Stomach smooth muscle (tissue), 2 donors: ENCODE data around the gene RALY.

Source experiments
- H3K27ac ChIP-seq: one replicate; pipeline ENCODE4 v1.7.0; 2013; ENCODE audit warnings: mild to moderate bottlenecking, low read length, inconsistent platforms
- H3K27me3 ChIP-seq, 2 donors: one replicate each; pipeline ENCODE4 v1.7.0; 2013; ENCODE audit warnings: low read length in 2 of 2; ENCODE audit not compliant: insufficient read depth in 2 of 2, control insufficient read depth in 1 of 2
- H3K36me3 ChIP-seq, 2 donors: one replicate each; pipeline ENCODE4 v1.7.0; 2013; ENCODE audit warnings: low read length in 2 of 2; ENCODE audit not compliant: control insufficient read depth in 2 of 2, insufficient read depth in 2 of 2
- H3K4me1 ChIP-seq: one replicate; pipeline ENCODE4 v1.7.0; 2013; ENCODE audit warnings: low read length; ENCODE audit not compliant: control insufficient read depth, insufficient read depth
- H3K4me3 ChIP-seq, 2 donors: one replicate each; pipeline ENCODE4 v1.7.0; 2013; ENCODE audit warnings: low read length in 2 of 2
- H3K9ac ChIP-seq, 2 donors: one replicate each; pipeline ENCODE4 v1.7.0; 2013; ENCODE audit warnings: low read length in 2 of 2, mild to moderate bottlenecking in 1 of 2
- H3K9me3 ChIP-seq, 2 donors: one replicate each; pipeline ENCODE4 v1.7.0; 2013; ENCODE audit warnings: low read length in 2 of 2; ENCODE audit not compliant: control insufficient read depth in 2 of 2
- donor health status: healthy.
- donor health status: Pancreatic carcinoma.

The RALY gene

GRCh38 chr20:34089655-34090345, 96.1 kb downstream of the RALY start:
- Histone ChIP-seq H3K27ac (no peak overlapping the region), H3K4me3 (no peak overlapping the region), H3K36me3 (peaks cover 47 to 49% of the 10 kb centered on the region in 2 donors), H3K9ac (no peak overlapping the region), H3K4me1 (no peaks in the 10 kb centered on the region), H3K27me3 (no peaks in the 10 kb centered on the region), H3K9me3 (no peaks in the 10 kb centered on the region)

- Histone ChIP-seq H3K9ac (no peak overlapping the region), H3K4me1 (no peaks in the 10 kb centered on the region), H3K27ac (no peak overlapping the region), H3K4me3 (no peak overlapping the region), H3K36me3 (peaks cover 46 to 51% of the 10 kb centered on the region in 2 donors), H3K9me3 (no peaks in the 10 kb centered on the region), H3K27me3 (no peaks in the 10 kb centered on the region)
Measured at GRCh38 chr20:34090645-34091044, 96.9 kb downstream of the RALY start.

GRCh38 chr20:34091637-34092200, 98.0 kb downstream of the RALY start:
- Histone ChIP-seq H3K4me1 (no peaks in the 10 kb centered on the region), H3K36me3 (peaks cover 49 to 53% of the 10 kb centered on the region in 2 donors), H3K27me3 (no peaks in the 10 kb centered on the region), H3K9me3 (no peaks in the 10 kb centered on the region), H3K9ac (no peak overlapping the region), H3K27ac (no peak overlapping the region), H3K4me3 (no peak overlapping the region)

- H3K36me3 ChIP-seq, result peaks cover 47 to 52% of the 10 kb centered on the region in 2 donors
- H3K9ac ChIP-seq, result no peak overlapping the region
- no peaks in the 10 kb centered on the region for H3K9me3 ChIP-seq
- no peaks in the 10 kb centered on the region for H3K4me1 ChIP-seq
- H3K4me3 ChIP-seq, result no peak overlapping the region
- no peaks in the 10 kb centered on the region for H3K27me3 ChIP-seq
- no peak overlapping the region for H3K27ac ChIP-seq
Measured at GRCh38 chr20:34093895-34094294, 100.2 kb downstream of the RALY start.

GRCh38 chr20:34095825-34096224, 102.1 kb downstream of the RALY start:
- H3K27me3 ChIP-seq, result no peaks in the 10 kb centered on the region
- H3K4me1 ChIP-seq, result no peaks in the 10 kb centered on the region
- no peaks in the 10 kb centered on the region for H3K9me3 ChIP-seq
- peaks cover 45 to 54% of the 10 kb centered on the region in 2 donors for H3K36me3 ChIP-seq
- no peak overlapping the region for H3K4me3 ChIP-seq
- no peak overlapping the region for H3K9ac ChIP-seq
- no peak overlapping the region for H3K27ac ChIP-seq

GRCh38 chr20:34096699-34097444, 103.2 kb downstream of the RALY start:
- H3K4me1 ChIP-seq, result no peaks in the 10 kb centered on the region
- H3K27me3 ChIP-seq, result no peaks in the 10 kb centered on the region
- no peak overlapping the region for H3K9ac ChIP-seq
- no peak overlapping the region for H3K4me3 ChIP-seq
- no peak overlapping the region for H3K27ac ChIP-seq
- peaks cover 43 to 59% of the 10 kb centered on the region in 2 donors for H3K36me3 ChIP-seq
- no peaks in the 10 kb centered on the region for H3K9me3 ChIP-seq

- Histone ChIP-seq H3K9me3 (no peaks in the 10 kb centered on the region), H3K9ac (no peak overlapping the region), H3K27ac (no peak overlapping the region), H3K27me3 (no peaks in the 10 kb centered on the region), H3K36me3 (peaks cover 39 to 61% of the 10 kb centered on the region in 2 donors), H3K4me3 (no peak overlapping the region), H3K4me1 (no peaks in the 10 kb centered on the region)
Measured at GRCh38 chr20:34098570-34098969, 104.9 kb downstream of the RALY start.

- Histone ChIP-seq H3K27me3 (no peaks in the 10 kb centered on the region), H3K27ac (no peak overlapping the region), H3K9ac (no peak overlapping the region), H3K4me3 (no peak overlapping the region), H3K4me1 (no peaks in the 10 kb centered on the region), H3K9me3 (no peaks in the 10 kb centered on the region), H3K36me3 (peaks cover 43 to 61% of the 10 kb centered on the region in 2 donors)
Measured at GRCh38 chr20:34099675-34100074, 106.0 kb downstream of the RALY start.

GRCh38 chr20:34100576-34100975, 106.9 kb downstream of the RALY start:
- no peak overlapping the region for H3K9ac ChIP-seq
- H3K9me3 ChIP-seq, result no peaks in the 10 kb centered on the region
- H3K27me3 ChIP-seq, result no peaks in the 10 kb centered on the region
- no peak overlapping the region for H3K27ac ChIP-seq
- peaks cover 45 to 63% of the 10 kb centered on the region in 2 donors for H3K36me3 ChIP-seq
- no peak overlapping the region for H3K4me3 ChIP-seq
- no peaks in the 10 kb centered on the region for H3K4me1 ChIP-seq

- H3K9me3 ChIP-seq, result no peaks in the 10 kb centered on the region
- H3K4me3 ChIP-seq, result no peak overlapping the region
- peaks cover 33 to 50% of the 10 kb centered on the region in 2 donors for H3K36me3 ChIP-seq
- no peaks in the 10 kb centered on the region for H3K4me1 ChIP-seq
- H3K27ac ChIP-seq, result no peak overlapping the region
- H3K9ac ChIP-seq, result no peak overlapping the region
- no peaks in the 10 kb centered on the region for H3K27me3 ChIP-seq
Measured at GRCh38 chr20:34102342-34102741, 108.6 kb downstream of the RALY start.

- Histone ChIP-seq H3K4me3 (no peak overlapping the region), H3K36me3 (peaks cover 31 to 43% of the 10 kb centered on the region in 2 donors), H3K27me3 (no peaks in the 10 kb centered on the region)
Measured at GRCh38 chr20:34104059-34104458, 110.3 kb downstream of the RALY start.

More at GRCh38 chr20:34104059-34104458, 110.3 kb downstream of the RALY start:
- no peak overlapping the region for H3K27ac ChIP-seq
- no peaks in the 10 kb centered on the region for H3K4me1 ChIP-seq
- no peak overlapping the region for H3K9ac ChIP-seq
- H3K9me3 ChIP-seq, result no peaks in the 10 kb centered on the region
